ENCODE results near the gene FXN. TPM values are rescaled to one million over a fixed set of nuclear protein-coding genes. Genes with fewer than 3 reads are reported as not detected.
"Not testable (repeated sequence)": the region's sequence is repeated elsewhere in the genome, so short reads cannot be mapped to it uniquely, and the experiment has no call there.

The FXN gene
- total and polyA plus RNA-seq, 2 donors (not counting 3 experiments of a cell fraction or from before 2014, with no cell fraction given), result 18.2 to 21.2 TPM

GRCh38 chr9:69094361-69095135 is 59.0 kb downstream of the FXN start:
- H3K9ac ChIP-seq (replicated peaks; ENCODE audit: extremely low read depth, insufficient read depth, low read length); H3K4me2 ChIP-seq (ENCODE audit: insufficient read depth, low read length); intact Hi-C loops (cut with micrococcal nuclease); DNase-seq (ENCODE audit: low read depth, low spot score); H3K9me3 ChIP-seq (replicated peaks; ENCODE audit: control insufficient read depth, insufficient read depth, low read length); H3K9me1 ChIP-seq (replicated peaks; ENCODE audit: control insufficient read depth, extremely low read depth, insufficient read depth, low read length); H2AFZ ChIP-seq (ENCODE audit: low read depth, low read length); H3K36me3 ChIP-seq (ENCODE audit: control insufficient read depth in 2 of 2, extremely low read depth in 1 of 2, insufficient read depth in 2 of 2, low read length in 2 of 2); H4K20me1 ChIP-seq (replicated peaks; ENCODE audit: control insufficient read depth, extremely low read depth, insufficient read depth, low read length); FAIRE-seq; H3K27ac ChIP-seq (ENCODE audit: insufficient read depth, low read depth, low read length); dilution Hi-C loops (cut with MboI; ENCODE audit: extremely low pct_ligation_motif_present, low sequenced_read_pairs); H3K4me3 ChIP-seq (replicated peaks in 1 of 3; ENCODE audit: insufficient read depth in 1 of 3, low read depth in 1 of 3, low read length in 3 of 3); BruUV-seq (replicated peaks); H3K79me2 ChIP-seq (ENCODE audit: control insufficient read depth, insufficient read depth, low read length); H3K27me3 ChIP-seq (ENCODE audit: control insufficient read depth in 2 of 2, insufficient read depth in 2 of 2, low read length in 2 of 2): not testable (repeated sequence)
- CTCF ChIA-PET, result interaction anchor here (1.5 to 1.8 kb wide), 2 partner anchors 10 to 99 kb away, joined by 4 to 7 read pairs; no protein-coding TSS in a partner anchor
- peaks cover 55% of the 10 kb centered on the region for H3K4me1 ChIP-seq (ENCODE audit: control insufficient read depth, extremely low read depth, insufficient read depth, low read length)
- POLR2A ChIA-PET, result interaction anchor here (1.0 kb wide), 1 partner anchor 27 kb away, joined by 4 read pairs; no protein-coding TSS in a partner anchor

GRCh38 chr9:69097064-69097463 is 61.5 kb downstream of the FXN start:
- Histone ChIP-seq H3K27ac (ENCODE audit: insufficient read depth, low read depth, low read length) (peak overlapping the region; percentile 89), H3K79me2 (ENCODE audit: control insufficient read depth, insufficient read depth, low read length) (no peaks in the 10 kb centered on the region), H3K4me3 (replicated peaks in 1 of 3; ENCODE audit: insufficient read depth in 1 of 3, low read depth in 1 of 3, low read length in 3 of 3) (no peak overlapping the region), H3K4me2 (ENCODE audit: insufficient read depth, low read length) (peak overlapping the region; percentile 54), H3K36me3 (ENCODE audit: control insufficient read depth in 2 of 2, extremely low read depth in 1 of 2, insufficient read depth in 2 of 2, low read length in 2 of 2) (no peaks in the 10 kb centered on the region), H3K27me3 (ENCODE audit: control insufficient read depth in 2 of 2, insufficient read depth in 2 of 2, low read length in 2 of 2) (no peaks in the 10 kb centered on the region), H4K20me1 (replicated peaks; ENCODE audit: control insufficient read depth, extremely low read depth, insufficient read depth, low read length) (no peaks in the 10 kb centered on the region), H3K9ac (replicated peaks; ENCODE audit: extremely low read depth, insufficient read depth, low read length) (peak overlapping the region; percentile 64), H3K9me3 (replicated peaks; ENCODE audit: control insufficient read depth, insufficient read depth, low read length) (no peaks in the 10 kb centered on the region), H3K4me1 (ENCODE audit: control insufficient read depth, extremely low read depth, insufficient read depth, low read length) (peaks cover 41% of the 10 kb centered on the region), H2AFZ (ENCODE audit: low read depth, low read length) (peak overlapping the region; percentile 30), H3K9me1 (replicated peaks; ENCODE audit: control insufficient read depth, extremely low read depth, insufficient read depth, low read length) (no peaks in the 10 kb centered on the region)
- TF ChIP-seq FOS (IDR thresholded peaks at IDR 0.05; ENCODE audit: borderline replicate concordance, insufficient read depth, low read length), result peak; percentile 93
- no peak for TF ChIP-seq EZH2 (IDR thresholded peaks at IDR 0.05; ENCODE audit: borderline replicate concordance, low read depth, low read length, severe bottlenecking)
- TF ChIP-seq POLR2A (IDR thresholded peaks at IDR 0.05; ENCODE audit: low read depth, low read length), result peak; percentile 82
- no peak for TF ChIP-seq MYC (IDR thresholded peaks at IDR 0.05; ENCODE audit: low read depth, low read length)
- peak; percentile 80 for TF ChIP-seq POLR2AphosphoS5 (IDR thresholded peaks at IDR 0.05; ENCODE audit: insufficient read depth, low read depth, low read length)
- no peak for TF ChIP-seq CTCF (IDR thresholded peaks at IDR 0.05; ENCODE audit: extremely low read depth in 1 of 2, insufficient read depth in 1 of 2, low read depth in 1 of 2, low read length in 2 of 2)
- TF ChIP-seq GATA2 (IDR thresholded peaks at IDR 0.05; ENCODE audit: insufficient read depth, insufficient read length, low read depth, low read length), result peak; percentile 74
- TF ChIP-seq JUN (IDR thresholded peaks at IDR 0.05; ENCODE audit: borderline replicate concordance, insufficient read depth, insufficient read length, low read depth), result peak; percentile 97
- TF ChIP-seq MAX (IDR thresholded peaks at IDR 0.05; ENCODE audit: insufficient read depth, insufficient read length), result no peak
- ChIA-PET POLR2A (no interaction called here), CTCF (interaction anchor here (0.6 to 2.2 kb wide), 5 partner anchors 11 to 96 kb away, joined by 3 to 8 read pairs (median 5); no protein-coding TSS in a partner anchor)
- intact Hi-C loops (cut with micrococcal nuclease), result loop anchor here (1.0 kb wide), 6 partner anchors 14 to 96 kb away; no protein-coding TSS in a partner anchor
- peak; percentile 93 for DNase-seq (ENCODE audit: low read depth, low spot score)
- peak; percentile 96 for FAIRE-seq
- dilution Hi-C loops (cut with MboI; ENCODE audit: extremely low pct_ligation_motif_present, low sequenced_read_pairs), result no loop called here
- BruUV-seq (replicated peaks), result no TSS peak
